Astrocyte of the cerebellum (primary cell): ENCODE results near the gene CHAF1A.
A peak's percentile ranks its signal among the peaks of the same experiment; 100 is the strongest.

Source experiments
- DNase-seq: peaks from one replicate; pipeline ENCODE4 v3.0.0-alpha.2; 2011; ENCODE audit warnings: low read depth
- H3K4me3 ChIP-seq: 2 replicates; pipeline ENCODE4 v1.5.1; 2011; ENCODE audit warnings: mild to moderate bottlenecking, low read depth, low read length, moderate library complexity
- CTCF ChIP-seq: IDR thresholded peaks from 2 replicates; pipeline ENCODE4 v1.5.1; 2012; ENCODE audit warnings: low read length, low read depth, moderate library complexity, mild to moderate bottlenecking; ENCODE audit errors: missing control alignments
- in situ Hi-C: cut with HindIII; loops from 2 replicates; pipeline ENCODE4 v1.10.0; 2017; ENCODE audit warnings: low sequenced_read_pairs

CHAF1A gene

GRCh38 chr19:4402171-4403004 is at the start of gene CHAF1A:
Gene CHAF1A (plus strand): TSS chr19:4402640. CDS start chr19:4402763, 123 bp downstream.
- peak; percentile 100 for DNase-seq
- TF ChIP-seq CTCF = no peak
- H3K4me3 ChIP-seq = peak within 1 kb of the TSS; percentile 84
- in situ Hi-C loops = no loop called here

- TF ChIP-seq CTCF = peak; percentile 96
- H3K4me3 ChIP-seq = no peak overlapping the region
- in situ Hi-C loops = no loop called here
- DNase-seq = peak; percentile 63
Observed at GRCh38 chr19:4352701-4353121, 49.7 kb upstream of the CHAF1A start.

- in situ Hi-C loops = no loop called here
- no peak for DNase-seq
- no peak overlapping the region for H3K4me3 ChIP-seq
- TF ChIP-seq CTCF = no peak
Observed at GRCh38 chr19:4354282-4354681, 48.2 kb upstream of the CHAF1A start.

GRCh38 chr19:4354897-4355296 is 47.5 kb upstream of the CHAF1A start:
- DNase-seq = no peak
- H3K4me3 ChIP-seq = no peak overlapping the region
- TF ChIP-seq CTCF = no peak
- in situ Hi-C loops = no loop called here

- no peak overlapping the region for H3K4me3 ChIP-seq
- TF ChIP-seq CTCF = no peak
- in situ Hi-C loops = no loop called here
- no peak for DNase-seq
Observed at GRCh38 chr19:4357095-4357797, 45.2 kb upstream of the CHAF1A start.

GRCh38 chr19:4357921-4358326 is 44.5 kb upstream of the CHAF1A start:
- in situ Hi-C loops = no loop called here
- TF ChIP-seq CTCF = no peak
- no peak for DNase-seq
- no peak overlapping the region for H3K4me3 ChIP-seq
